SK-N-SH (cell line): ENCODE measurements around the gene MYB.

Experiments used
- CTCF ChIP-seq: fragments of 200-600 bp; sonication (generic); IDR thresholded peaks from 2 replicates; pipeline ENCODE4 v1.6.1; 2017; ENCODE audit warnings: antibody characterized with exemption, mild to moderate bottlenecking, moderate library complexity
- ELF1 ChIP-seq: IDR thresholded peaks from 2 replicates; pipeline ENCODE4 v1.4.0; 2012
- EP300 ChIP-seq, 2 experiments: IDR thresholded peaks; 2 replicates each; pipeline versions ENCODE4 v1.4.0 to v1.6.1; 2012; ENCODE audit warnings: borderline replicate concordance in 1 of 2, low read depth in 1 of 2, low read length in 1 of 2
- EZH2phosphoT487 ChIP-seq: fragments of 200-600 bp; sonication (generic); IDR thresholded peaks from 2 replicates; pipeline ENCODE4 v1.6.1; 2017; ENCODE audit warnings: low read depth, mixed run types, mild to moderate bottlenecking, antibody characterized with exemption, moderate library complexity, borderline replicate concordance
- JUND ChIP-seq: IDR thresholded peaks from 2 replicates; pipeline ENCODE4 v1.4.0; 2012
- POLR2AphosphoS5 ChIP-seq: IDR thresholded peaks from 2 replicates; pipeline ENCODE4 v1.6.1; 2012; ENCODE audit warnings: low read depth, low read length
- RAD21 ChIP-seq: IDR thresholded peaks from 2 replicates; pipeline ENCODE4 v1.6.1; 2012; ENCODE audit warnings: mild to moderate bottlenecking, low read length
- REST ChIP-seq: IDR thresholded peaks from 2 replicates; pipeline ENCODE4 v1.6.1; 2012; ENCODE audit warnings: mild to moderate bottlenecking, low read depth, low read length, moderate library complexity
- USF2 ChIP-seq: fragments of 150-350 bp; IDR thresholded peaks from 2 replicates; pipeline ENCODE4 v1.6.1; 2017; ENCODE audit warnings: antibody characterized with exemption, low read length, low read depth, borderline replicate concordance
- TF ChIP-seq, protein P1 (sequence below): IDR thresholded peaks from 2 replicates; pipeline ENCODE4 v1.4.0; 2012; ENCODE audit warnings: low read depth
- TF ChIP-seq, protein P2 (sequence below): IDR thresholded peaks from 2 replicates; pipeline ENCODE4 v1.4.0; 2012; ENCODE audit warnings: low read depth, borderline replicate concordance

- TF ChIP-seq EP300 (IDR thresholded peaks at IDR 0.05; ENCODE audit: borderline replicate concordance in 1 of 2, low read depth in 1 of 2, low read length in 1 of 2) (no peak), REST (no peak), EZH2phosphoT487 (no peak), POLR2AphosphoS5 (no peak), USF2 (no peak), CTCF (no peak), JUND (no peak), RAD21 (no peak), ELF1 (no peak)
- TF ChIP-seq, protein P1, sequence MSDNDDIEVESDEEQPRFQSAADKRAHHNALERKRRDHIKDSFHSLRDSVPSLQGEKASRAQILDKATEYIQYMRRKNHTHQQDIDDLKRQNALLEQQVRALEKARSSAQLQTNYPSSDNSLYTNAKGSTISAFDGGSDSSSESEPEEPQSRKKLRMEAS, result no peak
- TF ChIP-seq, protein P2, sequence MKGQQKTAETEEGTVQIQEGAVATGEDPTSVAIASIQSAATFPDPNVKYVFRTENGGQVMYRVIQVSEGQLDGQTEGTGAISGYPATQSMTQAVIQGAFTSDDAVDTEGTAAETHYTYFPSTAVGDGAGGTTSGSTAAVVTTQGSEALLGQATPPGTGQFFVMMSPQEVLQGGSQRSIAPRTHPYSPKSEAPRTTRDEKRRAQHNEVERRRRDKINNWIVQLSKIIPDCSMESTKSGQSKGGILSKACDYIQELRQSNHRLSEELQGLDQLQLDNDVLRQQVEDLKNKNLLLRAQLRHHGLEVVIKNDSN, result no peak
Measured at GRCh38 chr6:135146162-135146934, 34.8 kb upstream of the MYB start.
